A673 (cell line): Measurements from ENCODE around the gene VPS50.

ENCODE experiments used
- EZH2 ChIP-seq: fragments of 200-600 bp; sonication (generic); IDR thresholded peaks from 2 replicates; pipeline ENCODE4 v1.6.1; 2017; ENCODE audit warnings: borderline replicate concordance, low read depth, mild to moderate bottlenecking, mixed read lengths, antibody characterized with exemption, low read length; ENCODE audit not compliant: poor library complexity, severe bottlenecking
- TF ChIP-seq, protein P1 (sequence below): fragments of 300-800, 200-600 bp; sonication (generic); conservative IDR thresholded peaks from 2 replicates; pipeline ENCODE4 v1.5.1; 2017; ENCODE audit warnings: low read depth, mild to moderate bottlenecking, antibody characterized with exemption, low read length, moderate library complexity, mixed read lengths

DNA sequence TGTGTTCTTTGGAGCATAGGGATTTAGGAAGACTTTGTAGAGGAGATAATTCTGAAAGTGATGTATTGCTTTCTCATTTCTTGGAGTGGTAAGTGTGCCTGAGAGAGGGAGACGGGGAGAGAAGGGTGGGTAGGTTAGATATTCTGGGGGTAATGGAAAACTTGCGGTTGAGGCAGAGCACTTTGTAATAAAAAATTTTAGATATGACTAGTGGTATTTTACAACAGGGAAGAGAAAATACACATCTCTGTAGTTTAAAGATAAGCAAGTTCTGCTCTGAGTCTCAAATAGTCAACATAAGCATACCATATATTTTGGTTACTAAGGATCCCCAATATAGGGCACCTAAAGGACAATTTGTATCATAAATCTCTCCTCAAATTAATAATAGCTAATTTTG lies 6.6 kb downstream of the VPS50 start:
- TF ChIP-seq EZH2 = no peak
- TF ChIP-seq, protein P1, sequence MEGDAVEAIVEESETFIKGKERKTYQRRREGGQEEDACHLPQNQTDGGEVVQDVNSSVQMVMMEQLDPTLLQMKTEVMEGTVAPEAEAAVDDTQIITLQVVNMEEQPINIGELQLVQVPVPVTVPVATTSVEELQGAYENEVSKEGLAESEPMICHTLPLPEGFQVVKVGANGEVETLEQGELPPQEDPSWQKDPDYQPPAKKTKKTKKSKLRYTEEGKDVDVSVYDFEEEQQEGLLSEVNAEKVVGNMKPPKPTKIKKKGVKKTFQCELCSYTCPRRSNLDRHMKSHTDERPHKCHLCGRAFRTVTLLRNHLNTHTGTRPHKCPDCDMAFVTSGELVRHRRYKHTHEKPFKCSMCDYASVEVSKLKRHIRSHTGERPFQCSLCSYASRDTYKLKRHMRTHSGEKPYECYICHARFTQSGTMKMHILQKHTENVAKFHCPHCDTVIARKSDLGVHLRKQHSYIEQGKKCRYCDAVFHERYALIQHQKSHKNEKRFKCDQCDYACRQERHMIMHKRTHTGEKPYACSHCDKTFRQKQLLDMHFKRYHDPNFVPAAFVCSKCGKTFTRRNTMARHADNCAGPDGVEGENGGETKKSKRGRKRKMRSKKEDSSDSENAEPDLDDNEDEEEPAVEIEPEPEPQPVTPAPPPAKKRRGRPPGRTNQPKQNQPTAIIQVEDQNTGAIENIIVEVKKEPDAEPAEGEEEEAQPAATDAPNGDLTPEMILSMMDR = no peak
